SK-N-SH (cell line): Measurements from ENCODE around the gene ASB18. TPM values are rescaled to one million over a fixed set of nuclear protein-coding genes. Genes with fewer than 3 reads are reported as not detected.

Source experiments
- CTCF ChIA-PET: fragments of 300-600, 350-600 bp; formaldehyde crosslinking; extraction: SDS; loops from one replicate; lab custom pipeline; 2021; lab: Yijun Ruan, JAX
- POLR2A ChIA-PET: fragments of 350-600 bp; sonication (Branson Sonifier 250); formaldehyde crosslinking; extraction: SDS; loops from one replicate; lab custom pipeline; 2020; ENCODE audit warnings: antibody characterized with exemption, inconsistent platforms; lab: Yijun Ruan, JAX
- DNase-seq: peaks from one replicate; pipeline ENCODE4 v3.0.0; 2012
- H2AFZ ChIP-seq: fragments of 200-600 bp; sonication (generic); 2 replicates; pipeline ENCODE4 v1.8.1; 2016; ENCODE audit warnings: antibody characterized with exemption, mild to moderate bottlenecking, low read depth
- H3F3A ChIP-seq: fragments of 200-600 bp; sonication (generic); replicated peaks from 2 replicates; pipeline ENCODE3; 2016; ENCODE audit warnings: antibody characterized with exemption, mild to moderate bottlenecking; ENCODE audit not compliant: insufficient read depth
- H3K27ac ChIP-seq, 2 experiments: fragments of 200-500 bp in 1 of 2; fragments of 200-600 bp in 1 of 2; sonication (Bioruptor generic) in 1 of 2; sonication (generic), shearing (Covaris generic) in 1 of 2; 2 replicates each; pipeline versions ENCODE4 v1.5.1 to v1.6.1; 2014 to 2016; ENCODE audit warnings: low read depth in 2 of 2, inconsistent platforms in 1 of 2, low read length in 1 of 2, mild to moderate bottlenecking in 1 of 2, mixed read lengths in 1 of 2
- H3K27me3 ChIP-seq: fragments of 200-600 bp; sonication (generic), shearing (Covaris generic); 2 replicates; pipeline ENCODE4 v1.6.1; 2016; ENCODE audit warnings: mixed run types; ENCODE audit not compliant: insufficient read depth
- H3K36me3 ChIP-seq, 2 experiments: fragments of 200-500 bp in 1 of 2; fragments of 200-600 bp in 1 of 2; sonication (Bioruptor generic) in 1 of 2; sonication (generic) in 1 of 2; replicated peaks in 1 of 2; 2 replicates each; pipeline versions ENCODE3 to v1.5.1; 2014 to 2016; ENCODE audit warnings: low read length in 1 of 2, mild to moderate bottlenecking in 1 of 2; ENCODE audit not compliant: insufficient read depth in 2 of 2, control insufficient read depth in 1 of 2
- H3K4me1 ChIP-seq, 2 experiments: fragments of 200-500 bp in 1 of 2; fragments of 200-600 bp in 1 of 2; sonication (Bioruptor generic) in 1 of 2; sonication (generic), shearing (Covaris generic) in 1 of 2; 2 replicates each; pipeline versions ENCODE4 v1.5.1 to v1.6.1; 2014 to 2016; ENCODE audit warnings: low read depth in 1 of 2, low read length in 1 of 2, mixed run types in 1 of 2; ENCODE audit not compliant: insufficient read depth in 2 of 2, control insufficient read depth in 1 of 2
- H3K4me2 ChIP-seq: fragments of 200-600 bp; sonication (generic), shearing (Covaris generic); 2 replicates; pipeline ENCODE4 v1.6.1; 2017; ENCODE audit warnings: mixed run types
- H3K4me3 ChIP-seq, 2 experiments: fragments of 200-500 bp in 1 of 2; fragments of 200-600 bp in 1 of 2; sonication (Bioruptor generic) in 1 of 2; sonication (generic), shearing (Covaris generic) in 1 of 2; 2 replicates each; pipeline versions ENCODE4 v1.5.1 to v1.8.1; 2014 to 2016; ENCODE audit warnings: low read depth in 2 of 2, inconsistent platforms in 1 of 2, low read length in 1 of 2, mild to moderate bottlenecking in 1 of 2, mixed read lengths in 1 of 2, moderate library complexity in 1 of 2
- H3K79me2 ChIP-seq: fragments of 200-600 bp; sonication (generic); 2 replicates; pipeline ENCODE4 v1.8.1; 2017; ENCODE audit warnings: mild to moderate bottlenecking; ENCODE audit not compliant: insufficient read depth
- H3K9ac ChIP-seq: fragments of 200-600 bp; sonication (generic); 2 replicates; pipeline ENCODE4 v1.6.1; 2017; ENCODE audit warnings: mixed run types
- H3K9me2 ChIP-seq: fragments of 200-600 bp; sonication (generic); 2 replicates; pipeline ENCODE4 v1.6.1; 2017; ENCODE audit warnings: mixed run types
- H3K9me3 ChIP-seq: fragments of 200-600 bp; sonication (generic); 2 replicates; pipeline ENCODE4 v1.6.1; 2017; ENCODE audit warnings: mixed run types, mild to moderate bottlenecking, moderate library complexity
- H4K20me1 ChIP-seq: fragments of 200-600 bp; sonication (generic); 2 replicates; pipeline ENCODE4 v1.6.1; 2017; ENCODE audit warnings: mild to moderate bottlenecking, mixed run types; ENCODE audit not compliant: insufficient read depth
- CHD2 ChIP-seq: fragments of 150-350 bp; IDR thresholded peaks from 2 replicates; pipeline ENCODE4 v1.6.1; 2018; ENCODE audit warnings: low read length; ENCODE audit not compliant: partially characterized antibody
- ELF1 ChIP-seq: IDR thresholded peaks from 2 replicates; pipeline ENCODE4 v1.4.0; 2012
- EP300 ChIP-seq, 2 experiments: IDR thresholded peaks; 2 replicates each; pipeline versions ENCODE4 v1.4.0 to v1.6.1; 2012; ENCODE audit warnings: borderline replicate concordance in 1 of 2, low read depth in 1 of 2, low read length in 1 of 2
- EZH2phosphoT487 ChIP-seq: fragments of 200-600 bp; sonication (generic); IDR thresholded peaks from 2 replicates; pipeline ENCODE4 v1.6.1; 2017; ENCODE audit warnings: low read depth, mixed run types, mild to moderate bottlenecking, antibody characterized with exemption, moderate library complexity, borderline replicate concordance
- FOXJ3 ChIP-seq: sonication (generic); formaldehyde crosslinking; IDR thresholded peaks from 2 replicates; pipeline ENCODE4 v1.5.1; 2020; ENCODE audit warnings: mild to moderate bottlenecking, missing genetic modification reagents
- MEF2A ChIP-seq: IDR thresholded peaks from 2 replicates; pipeline ENCODE4 v1.4.0; 2012; ENCODE audit warnings: low read depth, borderline replicate concordance
- MXI1 ChIP-seq: IDR thresholded peaks from 2 replicates; pipeline ENCODE4 v1.6.1; 2012; ENCODE audit warnings: mild to moderate bottlenecking, low read depth, low read length, improper control_type of control experiment
- RAD21 ChIP-seq: IDR thresholded peaks from 2 replicates; pipeline ENCODE4 v1.6.1; 2012; ENCODE audit warnings: mild to moderate bottlenecking, low read length
- RCOR1 ChIP-seq: fragments of 150-350 bp; IDR thresholded peaks from 2 replicates; pipeline ENCODE4 v1.6.1; 2017; ENCODE audit warnings: antibody characterized with exemption, low read length
- RXRA ChIP-seq: IDR thresholded peaks from 2 replicates; pipeline ENCODE4 v1.4.0; 2012; ENCODE audit warnings: low read depth, mild to moderate bottlenecking, borderline replicate concordance
- SIN3A ChIP-seq: IDR thresholded peaks from 2 replicates; pipeline ENCODE4 v1.6.1; 2012; ENCODE audit warnings: low read depth, mild to moderate bottlenecking, low read length, moderate library complexity, borderline replicate concordance
- SMC3 ChIP-seq: IDR thresholded peaks from 2 replicates; pipeline ENCODE4 v1.6.1; 2012; ENCODE audit warnings: low read depth, low read length, improper control_type of control experiment
- TAF1 ChIP-seq: IDR thresholded peaks from 2 replicates; pipeline ENCODE4 v1.6.1; 2012; ENCODE audit warnings: low read depth, mild to moderate bottlenecking, low read length, moderate library complexity, borderline replicate concordance
- TEAD4 ChIP-seq: IDR thresholded peaks from 2 replicates; pipeline ENCODE4 v1.4.0; 2012; ENCODE audit warnings: mild to moderate bottlenecking, borderline replicate concordance; ENCODE audit not compliant: insufficient read depth
- WGBS: methylation state at CpG from one replicate; pipeline ENCODE4 v1.1.6; 2017; ENCODE audit warnings: low lambda C conversion rate; 5-methylcytosine and 5-hydroxymethylcytosine counted together
- polyA plus RNA-seq, 3 experiments: library from polyadenylated mRNA; depleted of rRNA; stranded (reverse); fragments of >200 nt; gene quantifications; 2 replicates each; pipeline ENCODE4 v1.2.3, GENCODE V29; 2012
- TF ChIP-seq, protein P1 (sequence below): fragments of 200-600 bp; sonication (generic); IDR thresholded peaks from 2 replicates; pipeline ENCODE4 v1.6.1; 2017; ENCODE audit warnings: antibody characterized with exemption, mild to moderate bottlenecking, moderate library complexity

ASB18 gene
- polyA plus RNA-seq, 1 of the 3 experiments (the other 2 are of a cell fraction), result not detected

- no peaks in the 10 kb centered on the region for H4K20me1 ChIP-seq
- H3K79me2 ChIP-seq, result no peaks in the 10 kb centered on the region
- DNase-seq, result peak; percentile 84
- H3F3A ChIP-seq, result peaks cover 25% of the 10 kb centered on the region
- H3K4me1 ChIP-seq, result peaks cover 0 to 16% of the 10 kb centered on the region in 2 experiments; a peak in 3 of 4 replicates
- 13% methylated on average over 9 of the region's 9 CpGs for WGBS
- peak overlapping the region in 1 of 2 experiments; percentile 58; a peak in 2 of 4 replicates for H3K27ac ChIP-seq
- TF ChIP-seq ELF1, result no peak
- TF ChIP-seq SMC3, result peak; percentile 72
- no peak for TF ChIP-seq MXI1
- no peak for TF ChIP-seq MEF2A
- TF ChIP-seq SIN3A, result no peak
- no peak for TF ChIP-seq EZH2phosphoT487
- TF ChIP-seq, protein P1, sequence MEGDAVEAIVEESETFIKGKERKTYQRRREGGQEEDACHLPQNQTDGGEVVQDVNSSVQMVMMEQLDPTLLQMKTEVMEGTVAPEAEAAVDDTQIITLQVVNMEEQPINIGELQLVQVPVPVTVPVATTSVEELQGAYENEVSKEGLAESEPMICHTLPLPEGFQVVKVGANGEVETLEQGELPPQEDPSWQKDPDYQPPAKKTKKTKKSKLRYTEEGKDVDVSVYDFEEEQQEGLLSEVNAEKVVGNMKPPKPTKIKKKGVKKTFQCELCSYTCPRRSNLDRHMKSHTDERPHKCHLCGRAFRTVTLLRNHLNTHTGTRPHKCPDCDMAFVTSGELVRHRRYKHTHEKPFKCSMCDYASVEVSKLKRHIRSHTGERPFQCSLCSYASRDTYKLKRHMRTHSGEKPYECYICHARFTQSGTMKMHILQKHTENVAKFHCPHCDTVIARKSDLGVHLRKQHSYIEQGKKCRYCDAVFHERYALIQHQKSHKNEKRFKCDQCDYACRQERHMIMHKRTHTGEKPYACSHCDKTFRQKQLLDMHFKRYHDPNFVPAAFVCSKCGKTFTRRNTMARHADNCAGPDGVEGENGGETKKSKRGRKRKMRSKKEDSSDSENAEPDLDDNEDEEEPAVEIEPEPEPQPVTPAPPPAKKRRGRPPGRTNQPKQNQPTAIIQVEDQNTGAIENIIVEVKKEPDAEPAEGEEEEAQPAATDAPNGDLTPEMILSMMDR, result peak; percentile 89
- TF ChIP-seq TEAD4, result no peak
- TF ChIP-seq RXRA, result no peak
- no peak for TF ChIP-seq EP300 (IDR thresholded peaks at IDR 0.05; ENCODE audit: borderline replicate concordance in 1 of 2, low read depth in 1 of 2, low read length in 1 of 2)
- peak; percentile 88 for TF ChIP-seq RAD21
- no peak for TF ChIP-seq CHD2
- TF ChIP-seq RCOR1, result no peak
- no peak for TF ChIP-seq FOXJ3 (CRISPR knock-in tag)
- no peak for TF ChIP-seq TAF1
- H3K9me2 ChIP-seq, result no peaks in the 10 kb centered on the region
- no peaks in the 10 kb centered on the region for H3K36me3 ChIP-seq
- no peak overlapping the region for H2AFZ ChIP-seq
- ChIA-PET CTCF (interaction anchor here (0.6 to 17.1 kb wide), 39 partner anchors 9 to 587 kb away, joined by 3 to 372 read pairs (median 4); partner anchors contain the start of gene GBX2), POLR2A (no interaction called here)
- no peak overlapping the region; the same call in 1 of the 2 replicates for H3K9ac ChIP-seq
- peak overlapping the region; percentile 92; the same call in 1 of the 2 replicates for H3K4me2 ChIP-seq
- no peaks in the 10 kb centered on the region for H3K9me3 ChIP-seq
- no peak overlapping the region; a peak in 1 of 4 replicates for H3K4me3 ChIP-seq
- no peaks in the 10 kb centered on the region for H3K27me3 ChIP-seq
These were observed 83.3 kb downstream of the ASB18 start for GRCh38 chr2:236180831-236181453.
